Measurements from ENCODE around the gene PEAK1. TPM values are rescaled to one million over a fixed set of nuclear protein-coding genes. Genes with fewer than 3 reads are reported as not detected.

PEAK1 gene
- total RNA-seq, 1 experiment from 2014 or later: 21.2 TPM

- Mint-ChIP-seq H3K4me3 (no peak overlapping the region), H3K9me3 (peaks cover 15 to 16% of the 10 kb centered on the region in 2 experiments; a peak in 4 of 5 replicates), H3K36me3 (ENCODE audit: insufficient read depth in 1 of 3, low read depth in 3 of 3) (peaks cover 24 to 33% (median 31%) of the 10 kb centered on the region in 3 experiments), H3K27ac (no peak overlapping the region; a peak in 3 of 7 replicates), H3K27me3 (ENCODE audit: low read depth) (no peaks in the 10 kb centered on the region), H3K4me1 (no peaks in the 10 kb centered on the region)
- H3K27ac ChIP-seq (ENCODE audit: insufficient read length, low read depth, low read length): no peak overlapping the region
- H2BK12ac ChIP-seq (ENCODE audit: insufficient read length, low read depth, low read length): no peak overlapping the region
- no peak overlapping the region for H2BK120ac ChIP-seq (ENCODE audit: low read depth, low read length, poor library complexity, severe bottlenecking)
- H2BK5ac ChIP-seq (ENCODE audit: insufficient read length, low read length): no peak overlapping the region
- no peak overlapping the region for H4K91ac ChIP-seq (ENCODE audit: insufficient read length, low read depth, low read length)
- no peak overlapping the region for H3K56ac ChIP-seq (ENCODE audit: insufficient read length, low read depth, low read length)
- no peaks in the 10 kb centered on the region for H3K4me1 ChIP-seq (ENCODE audit: insufficient read depth, low read length)
- H3K4ac ChIP-seq (ENCODE audit: low read depth, low read length): no peak overlapping the region
- H3K79me2 ChIP-seq (ENCODE audit: insufficient read depth, low read length): no peaks in the 10 kb centered on the region
- TF ChIP-seq, protein P1, sequence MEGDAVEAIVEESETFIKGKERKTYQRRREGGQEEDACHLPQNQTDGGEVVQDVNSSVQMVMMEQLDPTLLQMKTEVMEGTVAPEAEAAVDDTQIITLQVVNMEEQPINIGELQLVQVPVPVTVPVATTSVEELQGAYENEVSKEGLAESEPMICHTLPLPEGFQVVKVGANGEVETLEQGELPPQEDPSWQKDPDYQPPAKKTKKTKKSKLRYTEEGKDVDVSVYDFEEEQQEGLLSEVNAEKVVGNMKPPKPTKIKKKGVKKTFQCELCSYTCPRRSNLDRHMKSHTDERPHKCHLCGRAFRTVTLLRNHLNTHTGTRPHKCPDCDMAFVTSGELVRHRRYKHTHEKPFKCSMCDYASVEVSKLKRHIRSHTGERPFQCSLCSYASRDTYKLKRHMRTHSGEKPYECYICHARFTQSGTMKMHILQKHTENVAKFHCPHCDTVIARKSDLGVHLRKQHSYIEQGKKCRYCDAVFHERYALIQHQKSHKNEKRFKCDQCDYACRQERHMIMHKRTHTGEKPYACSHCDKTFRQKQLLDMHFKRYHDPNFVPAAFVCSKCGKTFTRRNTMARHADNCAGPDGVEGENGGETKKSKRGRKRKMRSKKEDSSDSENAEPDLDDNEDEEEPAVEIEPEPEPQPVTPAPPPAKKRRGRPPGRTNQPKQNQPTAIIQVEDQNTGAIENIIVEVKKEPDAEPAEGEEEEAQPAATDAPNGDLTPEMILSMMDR (conservative IDR thresholded peaks at IDR 0.05): no peak
- H3K14ac ChIP-seq (ENCODE audit: insufficient read depth, low read length): no peak overlapping the region
- H4K8ac ChIP-seq (replicated peaks; ENCODE audit: insufficient read length, low read depth, low read length): no peak overlapping the region
- no peak overlapping the region for H4K5ac ChIP-seq (ENCODE audit: insufficient read length, low read depth, low read length)
- H2BK15ac ChIP-seq (ENCODE audit: low read depth, low read length): no peak overlapping the region
- no peak overlapping the region for H3T11ph ChIP-seq (ENCODE audit: low read length)
- WGBS (ENCODE audit: extremely low coverage, insufficient read length, low lambda C conversion rate): no CpG with 5 or more reads among the region's 1 CpG
- no peaks in the 10 kb centered on the region for H3K23me2 ChIP-seq (ENCODE audit: insufficient read length, low read depth, low read length, poor library complexity, severe bottlenecking)
- H3K4me2 ChIP-seq (ENCODE audit: insufficient read depth, insufficient read length, low read length): no peak overlapping the region
- no peak overlapping the region for H2AK5ac ChIP-seq (ENCODE audit: insufficient read length, low read length)
- H2AFZ ChIP-seq (ENCODE audit: low read length): no peak overlapping the region
- no peak overlapping the region for H3K23ac ChIP-seq (ENCODE audit: insufficient read length, low read depth, low read length)
- no peaks in the 10 kb centered on the region for H3K79me1 ChIP-seq (ENCODE audit: insufficient read depth, low read depth, low read length, poor library complexity, severe bottlenecking)
- H3K9ac ChIP-seq (ENCODE audit: extremely low read depth, insufficient read length, low read length): no peak overlapping the region
- H3K27me3 ChIP-seq (ENCODE audit: insufficient read depth, low read length): no peaks in the 10 kb centered on the region
- H4K20me1 ChIP-seq (ENCODE audit: control insufficient read depth, insufficient read depth, insufficient read length): no peaks in the 10 kb centered on the region
- no peak overlapping the region for H2BK20ac ChIP-seq (ENCODE audit: low read depth, low read length, poor library complexity, severe bottlenecking)
- no peaks in the 10 kb centered on the region for H3K9me3 ChIP-seq (ENCODE audit: control insufficient read depth, low read depth, low read length)
- DNase-seq: no peak
- no peak overlapping the region for H3K18ac ChIP-seq (ENCODE audit: insufficient read length, low read depth, low read length)
Measured at GRCh38 chr15:77145370-77145769, 274.5 kb downstream of the PEAK1 start.

Measured in H9 (cell line).